HG03159 (cell line): ENCODE measurements around the gene RAPGEF4.

Experiments
- ATAC-seq: cut with Tn5 transposase; IDR thresholded peaks from one replicate; pipeline ENCODE4 v1.9.1; 2021; ENCODE audit warnings: mild to moderate bottlenecking, moderate library complexity; ENCODE audit not compliant: unreplicated experiment

Gene RAPGEF4

GRCh38 chr2:172821370-172822338 is 86.0 kb downstream of the RAPGEF4 start:
- no peak for ATAC-seq

GRCh38 chr2:172822585-172822984 is 86.9 kb downstream of the RAPGEF4 start:
- ATAC-seq: no peak

GRCh38 chr2:172823261-172823850 is 87.7 kb downstream of the RAPGEF4 start:
- no peak for ATAC-seq

GRCh38 chr2:172826522-172826921 is 90.9 kb downstream of the RAPGEF4 start:
- no peak for ATAC-seq

GRCh38 chr2:172829229-172829628 is 93.6 kb downstream of the RAPGEF4 start:
- ATAC-seq: no peak

- no peak for ATAC-seq
These were observed 94.8 kb downstream of the RAPGEF4 start for GRCh38 chr2:172830482-172830881.

- ATAC-seq: no peak
These were observed 98.3 kb downstream of the RAPGEF4 start for GRCh38 chr2:172833898-172834297.

GRCh38 chr2:172834881-172835280 is 99.2 kb downstream of the RAPGEF4 start:
- no peak for ATAC-seq

GRCh38 chr2:172836347-172836821 is 100.7 kb downstream of the RAPGEF4 start:
- no peak for ATAC-seq

- ATAC-seq: no peak
These were observed 101.2 kb downstream of the RAPGEF4 start for GRCh38 chr2:172836827-172837226.

- ATAC-seq: no peak
These were observed 103.8 kb downstream of the RAPGEF4 start for GRCh38 chr2:172839446-172839845.

GRCh38 chr2:172842511-172843265 is 107.0 kb downstream of the RAPGEF4 start:
- no peak for ATAC-seq

- ATAC-seq: no peak
These were observed 107.6 kb downstream of the RAPGEF4 start for GRCh38 chr2:172843266-172843582.

GRCh38 chr2:172843902-172844715 is 108.5 kb downstream of the RAPGEF4 start:
- ATAC-seq: no peak

GRCh38 chr2:172845028-172845630 is 109.5 kb downstream of the RAPGEF4 start:
- ATAC-seq: no peak

- ATAC-seq: no peak
These were observed 110.9 kb downstream of the RAPGEF4 start for GRCh38 chr2:172846551-172846950.

- no peak for ATAC-seq
These were observed 111.5 kb downstream of the RAPGEF4 start for GRCh38 chr2:172847188-172847587.

- no peak for ATAC-seq
These were observed 112.9 kb downstream of the RAPGEF4 start for GRCh38 chr2:172848519-172848918.

GRCh38 chr2:172849519-172850217 is 114.0 kb downstream of the RAPGEF4 start:
- ATAC-seq: no peak

GRCh38 chr2:172855588-172855987 is 119.9 kb downstream of the RAPGEF4 start:
- ATAC-seq: no peak
